Activated naive CD4-positive, alpha-beta T cell treated with anti-CD3 and anti-CD28 coated beads, Interleukin-2, amount 50 U/mL, for 24 hours (primary cell): Measurements from ENCODE around the gene ATP2B2.

Experiments used
- H3K27ac Mint-ChIP-seq: one replicate; pipeline ENCODE4 v1.8.0; 2021; ENCODE audit warnings: mild to moderate bottlenecking, mixed read lengths
- H3K27me3 Mint-ChIP-seq: one replicate; pipeline ENCODE4 v1.8.0; 2021; ENCODE audit warnings: mixed read lengths
- H3K36me3 Mint-ChIP-seq: one replicate; pipeline ENCODE4 v1.8.0; 2021; ENCODE audit warnings: mixed read lengths
- H3K4me1 Mint-ChIP-seq: one replicate; pipeline ENCODE4 v1.8.0; 2021; ENCODE audit warnings: mixed read lengths
- H3K4me3 Mint-ChIP-seq: one replicate; pipeline ENCODE4 v1.8.0; 2021; ENCODE audit warnings: mild to moderate bottlenecking, mixed read lengths
- H3K9me3 Mint-ChIP-seq: one replicate; pipeline ENCODE4 v1.8.0; 2021; ENCODE audit warnings: mixed read lengths

The ATP2B2 gene

GRCh38 chr3:10287936-10288574 lies 217.3 kb downstream of the ATP2B2 start:
- H3K27ac Mint-ChIP-seq, result no peak overlapping the region
- H3K4me3 Mint-ChIP-seq, result no peak overlapping the region
- H3K27me3 Mint-ChIP-seq, result no peaks in the 10 kb centered on the region
- peaks cover 8% of the 10 kb centered on the region for H3K36me3 Mint-ChIP-seq
- H3K9me3 Mint-ChIP-seq, result no peaks in the 10 kb centered on the region
- peaks cover 39% of the 10 kb centered on the region for H3K4me1 Mint-ChIP-seq

- no peaks in the 10 kb centered on the region for H3K9me3 Mint-ChIP-seq
- H3K27ac Mint-ChIP-seq, result peak overlapping the region; percentile 32
- H3K27me3 Mint-ChIP-seq, result no peaks in the 10 kb centered on the region
- H3K4me3 Mint-ChIP-seq, result no peak overlapping the region
- H3K4me1 Mint-ChIP-seq, result peaks cover 41% of the 10 kb centered on the region
- H3K36me3 Mint-ChIP-seq, result peaks cover 11% of the 10 kb centered on the region
Observed at GRCh38 chr3:10286596-10287295, 218.6 kb downstream of the ATP2B2 start.

GRCh38 chr3:10286133-10286524 lies 219.3 kb downstream of the ATP2B2 start:
- Mint-ChIP-seq H3K9me3 (no peaks in the 10 kb centered on the region), H3K4me1 (peaks cover 41% of the 10 kb centered on the region), H3K27ac (no peak overlapping the region), H3K4me3 (no peak overlapping the region), H3K27me3 (no peaks in the 10 kb centered on the region), H3K36me3 (peaks cover 11% of the 10 kb centered on the region)

GRCh38 chr3:10285272-10286132 lies 219.9 kb downstream of the ATP2B2 start:
- Mint-ChIP-seq H3K27ac (peak overlapping the region; percentile 43), H3K4me3 (no peak overlapping the region), H3K9me3 (no peaks in the 10 kb centered on the region), H3K27me3 (no peaks in the 10 kb centered on the region), H3K36me3 (peaks cover 11% of the 10 kb centered on the region), H3K4me1 (peaks cover 41% of the 10 kb centered on the region)

GRCh38 chr3:10284496-10284895 lies 220.9 kb downstream of the ATP2B2 start:
- Mint-ChIP-seq H3K4me1 (peaks cover 49% of the 10 kb centered on the region), H3K27ac (peak overlapping the region; percentile 55), H3K9me3 (no peaks in the 10 kb centered on the region), H3K27me3 (no peaks in the 10 kb centered on the region), H3K4me3 (no peak overlapping the region), H3K36me3 (peaks cover 12% of the 10 kb centered on the region)

- Mint-ChIP-seq H3K27me3 (no peaks in the 10 kb centered on the region), H3K4me3 (no peak overlapping the region), H3K27ac (no peak overlapping the region), H3K4me1 (peaks cover 56% of the 10 kb centered on the region), H3K9me3 (no peaks in the 10 kb centered on the region), H3K36me3 (peaks cover 12% of the 10 kb centered on the region)
Observed at GRCh38 chr3:10283638-10284037, 221.7 kb downstream of the ATP2B2 start.

GRCh38 chr3:10281951-10282350 lies 223.4 kb downstream of the ATP2B2 start:
- Mint-ChIP-seq H3K36me3 (peaks cover 9% of the 10 kb centered on the region), H3K27ac (peak overlapping the region; percentile 41)

GRCh38 chr3:10280571-10280970 lies 224.8 kb downstream of the ATP2B2 start:
- no peak overlapping the region for H3K27ac Mint-ChIP-seq
- H3K9me3 Mint-ChIP-seq, result no peaks in the 10 kb centered on the region
- H3K4me1 Mint-ChIP-seq, result peaks cover 47% of the 10 kb centered on the region
- no peak overlapping the region for H3K4me3 Mint-ChIP-seq
- H3K36me3 Mint-ChIP-seq, result peaks cover 9% of the 10 kb centered on the region
- H3K27me3 Mint-ChIP-seq, result no peaks in the 10 kb centered on the region

More at GRCh38 chr3:10281951-10282350, 223.4 kb downstream of the ATP2B2 start:
- H3K4me1 Mint-ChIP-seq, result peaks cover 52% of the 10 kb centered on the region
- H3K27me3 Mint-ChIP-seq, result no peaks in the 10 kb centered on the region
- no peaks in the 10 kb centered on the region for H3K9me3 Mint-ChIP-seq
- H3K4me3 Mint-ChIP-seq, result peak overlapping the region; percentile 49

GRCh38 chr3:10280177-10280529 lies 225.2 kb downstream of the ATP2B2 start:
- Mint-ChIP-seq H3K9me3 (no peaks in the 10 kb centered on the region), H3K4me1 (peaks cover 46% of the 10 kb centered on the region), H3K27me3 (no peaks in the 10 kb centered on the region), H3K36me3 (peaks cover 7% of the 10 kb centered on the region), H3K4me3 (no peak overlapping the region), H3K27ac (no peak overlapping the region)

- no peak overlapping the region for H3K27ac Mint-ChIP-seq
- no peaks in the 10 kb centered on the region for H3K9me3 Mint-ChIP-seq
- no peaks in the 10 kb centered on the region for H3K27me3 Mint-ChIP-seq
- peaks cover 44% of the 10 kb centered on the region for H3K4me1 Mint-ChIP-seq
- no peak overlapping the region for H3K4me3 Mint-ChIP-seq
- peaks cover 7% of the 10 kb centered on the region for H3K36me3 Mint-ChIP-seq
Observed at GRCh38 chr3:10279384-10280176, 225.8 kb downstream of the ATP2B2 start.

- no peak overlapping the region for H3K27ac Mint-ChIP-seq
- peaks cover 44% of the 10 kb centered on the region for H3K4me1 Mint-ChIP-seq
- peaks cover 7% of the 10 kb centered on the region for H3K36me3 Mint-ChIP-seq
- H3K4me3 Mint-ChIP-seq, result no peak overlapping the region
- H3K27me3 Mint-ChIP-seq, result no peaks in the 10 kb centered on the region
- H3K9me3 Mint-ChIP-seq, result no peaks in the 10 kb centered on the region
Observed at GRCh38 chr3:10278501-10278900, 226.9 kb downstream of the ATP2B2 start.

GRCh38 chr3:10277115-10277625 lies 228.2 kb downstream of the ATP2B2 start:
- Mint-ChIP-seq H3K4me3 (no peak overlapping the region), H3K9me3 (no peaks in the 10 kb centered on the region), H3K27ac (peak overlapping the region; percentile 35), H3K36me3 (peaks cover 4% of the 10 kb centered on the region), H3K27me3 (no peaks in the 10 kb centered on the region), H3K4me1 (peaks cover 45% of the 10 kb centered on the region)

- Mint-ChIP-seq H3K36me3 (peaks cover 6% of the 10 kb centered on the region), H3K27ac (peak overlapping the region; percentile 38), H3K4me1 (peaks cover 42% of the 10 kb centered on the region)
Observed at GRCh38 chr3:10274601-10275000, 230.8 kb downstream of the ATP2B2 start.

More at GRCh38 chr3:10274601-10275000, 230.8 kb downstream of the ATP2B2 start:
- no peaks in the 10 kb centered on the region for H3K27me3 Mint-ChIP-seq
- no peaks in the 10 kb centered on the region for H3K9me3 Mint-ChIP-seq
- H3K4me3 Mint-ChIP-seq, result peak overlapping the region; percentile 11
